ENCODE results near the gene FAM107A.

DNA sequence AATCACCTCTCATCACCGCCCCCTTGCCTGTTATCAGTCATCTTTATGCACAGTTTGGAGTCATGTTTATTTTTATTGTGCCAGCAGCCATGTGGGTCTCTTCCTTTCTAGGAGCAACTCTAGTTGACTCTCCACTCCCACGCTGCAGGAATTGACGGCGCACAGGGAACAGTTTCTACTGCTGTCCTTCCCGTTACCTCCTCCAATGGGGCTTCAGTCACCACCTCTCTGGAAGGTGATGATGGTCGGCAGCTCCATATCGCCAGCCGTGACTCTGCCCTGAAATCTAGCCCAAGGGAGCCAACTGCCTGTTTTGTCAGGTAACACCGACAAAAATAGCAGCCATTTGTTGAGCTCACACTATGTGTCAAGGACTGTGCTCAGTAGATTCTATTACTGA lies 35.6 kb upstream of the FAM107A start:
- TF ChIP-seq POU6F1 (CRISPR knock-in tag; IDR thresholded peaks at IDR 0.05; ENCODE audit: borderline replicate concordance, low read depth) (no peak), OSR1 (CRISPR knock-in tag; IDR thresholded peaks at IDR 0.05) (no peak), ZC3H10 (CRISPR knock-in tag; IDR thresholded peaks at IDR 0.05) (no peak), PPARA (CRISPR knock-in tag; IDR thresholded peaks at IDR 0.05; ENCODE audit: borderline replicate concordance) (no peak), ZFP3 (CRISPR knock-in tag; IDR thresholded peaks at IDR 0.05) (no peak), CSDC2 (CRISPR knock-in tag; IDR thresholded peaks at IDR 0.05) (no peak), TOX (CRISPR knock-in tag; IDR thresholded peaks at IDR 0.05; ENCODE audit: borderline replicate concordance) (no peak), BACH2 (CRISPR knock-in tag; IDR thresholded peaks at IDR 0.05; ENCODE audit: borderline replicate concordance) (no peak), TCF4 (CRISPR knock-in tag; IDR thresholded peaks at IDR 0.05; ENCODE audit: borderline replicate concordance) (no peak), SNAI2 (CRISPR knock-in tag; IDR thresholded peaks at IDR 0.05) (no peak), ZFP30 (CRISPR knock-in tag; IDR thresholded peaks at IDR 0.05) (no peak), RARB (CRISPR knock-in tag; IDR thresholded peaks at IDR 0.05) (no peak), ZNF565 (CRISPR knock-in tag; conservative IDR thresholded peaks at IDR 0.05; ENCODE audit: low read depth) (no peak)
- TF ChIP-seq, protein P1, sequence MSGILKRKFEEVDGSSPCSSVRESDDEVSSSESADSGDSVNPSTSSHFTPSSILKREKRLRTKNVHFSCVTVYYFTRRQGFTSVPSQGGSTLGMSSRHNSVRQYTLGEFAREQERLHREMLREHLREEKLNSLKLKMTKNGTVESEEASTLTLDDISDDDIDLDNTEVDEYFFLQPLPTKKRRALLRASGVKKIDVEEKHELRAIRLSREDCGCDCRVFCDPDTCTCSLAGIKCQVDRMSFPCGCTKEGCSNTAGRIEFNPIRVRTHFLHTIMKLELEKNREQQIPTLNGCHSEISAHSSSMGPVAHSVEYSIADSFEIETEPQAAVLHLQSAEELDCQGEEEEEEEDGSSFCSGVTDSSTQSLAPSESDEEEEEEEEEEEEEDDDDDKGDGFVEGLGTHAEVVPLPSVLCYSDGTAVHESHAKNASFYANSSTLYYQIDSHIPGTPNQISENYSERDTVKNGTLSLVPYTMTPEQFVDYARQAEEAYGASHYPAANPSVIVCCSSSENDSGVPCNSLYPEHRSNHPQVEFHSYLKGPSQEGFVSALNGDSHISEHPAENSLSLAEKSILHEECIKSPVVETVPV (CRISPR knock-in tag; IDR thresholded peaks at IDR 0.05), result no peak

All from SK-N-SH treated with all-trans-retinoic acid at 6 μM for 48 hours (cell line).